Smooth muscle cell (in vitro differentiated cells): ENCODE measurements around the gene UBR2. TPM values are rescaled to one million over a fixed set of nuclear protein-coding genes. Genes with fewer than 3 reads are reported as not detected.

ENCODE experiments used
- DNase-seq: peaks from one replicate; lab custom pipeline; 2025; ENCODE audit not compliant: unreplicated experiment; lab: John Stamatoyannopoulos, UW
- H2AFZ ChIP-seq: fragments of 200-600 bp; sonication (generic); 2 replicates; pipeline ENCODE4 v1.6.0; 2016; ENCODE audit warnings: antibody characterized with exemption, low read depth, mild to moderate bottlenecking
- H3F3A ChIP-seq: fragments of 200-600 bp; sonication (generic); 2 replicates; pipeline ENCODE4 v1.6.0; 2017; ENCODE audit warnings: antibody characterized with exemption, low read depth
- H3K27ac ChIP-seq: fragments of 200-600 bp; sonication (generic); 2 replicates; pipeline ENCODE4 v1.5.1; 2016; ENCODE audit warnings: low read depth, mild to moderate bottlenecking
- H3K27me3 ChIP-seq: fragments of 200-600 bp; sonication (generic); 2 replicates; pipeline ENCODE4 v1.6.1; 2016; ENCODE audit warnings: low read depth, mild to moderate bottlenecking
- H3K36me3 ChIP-seq: fragments of 200-600 bp; sonication (generic); 2 replicates; pipeline ENCODE4 v1.5.1; 2016; ENCODE audit warnings: low read depth
- H3K4me1 ChIP-seq: fragments of 200-600 bp; sonication (generic); 2 replicates; pipeline ENCODE4 v1.5.1; 2016; ENCODE audit warnings: low read depth
- H3K4me2 ChIP-seq: fragments of 200-600 bp; sonication (generic); 2 replicates; pipeline ENCODE4 v1.6.0; 2016; ENCODE audit warnings: mild to moderate bottlenecking
- H3K4me3 ChIP-seq: fragments of 200-600 bp; sonication (generic); 2 replicates; pipeline ENCODE4 v1.5.1; 2016; ENCODE audit warnings: mild to moderate bottlenecking
- H3K79me2 ChIP-seq: fragments of 200-600 bp; sonication (generic); 2 replicates; pipeline ENCODE4 v1.6.0; 2016; ENCODE audit warnings: low read depth, mild to moderate bottlenecking
- H3K9ac ChIP-seq: fragments of 200-600 bp; sonication (generic); 2 replicates; pipeline ENCODE4 v1.6.0; 2016; ENCODE audit warnings: low read depth
- H3K9me3 ChIP-seq: fragments of 200-600 bp; sonication (generic); replicated peaks from 2 replicates; pipeline ENCODE4 v1.5.1; 2016; ENCODE audit warnings: low read depth
- H4K20me1 ChIP-seq: fragments of 200-600 bp; sonication (generic); 2 replicates; pipeline ENCODE4 v1.6.0; 2016; ENCODE audit warnings: low read depth
- WGBS: methylation state at CpG from one replicate; pipeline ENCODE4 v1.1.7; 2016; ENCODE audit warnings: low lambda C conversion rate; 5-methylcytosine and 5-hydroxymethylcytosine counted together
- polyA plus RNA-seq: library from polyadenylated mRNA; unstranded; fragments of >200 nt; fragmentation: Nextera tagmentation; extraction: Ambion mirVana; gene quantifications from 2 replicates; pipeline ENCODE4 v1.2.1, GENCODE V29; 2016
- small RNA-seq: library from RNA; depleted of rRNA; stranded (forward); fragments of <200 nt; gene quantifications from one replicate; pipeline ENCODE3, GENCODE V24; 2014
- total RNA-seq: library from RNA; depleted of rRNA; stranded (reverse); fragments of >200 nt; gene quantifications from 2 replicates; pipeline ENCODE4 v1.2.3, GENCODE V29; 2014
- TF ChIP-seq, protein P1 (sequence below): fragments of 200-600 bp; sonication (generic); IDR thresholded peaks from 2 replicates; pipeline ENCODE4 v1.5.1; 2017; ENCODE audit warnings: borderline replicate concordance, mild to moderate bottlenecking, antibody characterized with exemption; ENCODE audit not compliant: insufficient read depth, poor library complexity, severe bottlenecking

The UBR2 gene
- total and polyA plus RNA-seq, 2 experiments from 2014 or later, result 8.1 to 22.6 TPM

DNA sequence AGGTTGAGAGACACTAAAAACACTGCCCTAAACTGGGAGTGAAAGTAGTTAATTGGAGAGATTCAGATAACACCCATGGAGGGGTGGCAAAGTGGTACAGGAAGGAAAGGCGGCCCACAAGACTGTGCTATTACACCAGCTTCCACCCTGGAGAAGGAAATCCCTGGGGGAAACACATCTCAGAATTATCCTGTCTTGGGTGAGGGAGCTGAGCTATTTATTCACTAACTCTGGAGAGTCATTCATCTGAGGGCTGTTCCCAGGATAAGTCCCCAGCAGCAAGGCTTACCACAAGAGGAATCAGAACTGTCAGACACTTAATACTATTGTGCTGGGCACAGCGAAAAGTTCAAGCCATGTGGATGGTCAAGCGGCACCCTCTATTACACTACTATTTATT lies 172.1 kb downstream of the UBR2 start:
- no peak for DNase-seq
- Histone ChIP-seq H3K79me2 (no peaks in the 10 kb centered on the region), H3K27ac (no peak overlapping the region), H3K4me2 (no peak overlapping the region), H3K27me3 (no peaks in the 10 kb centered on the region), H3F3A (no peaks in the 10 kb centered on the region), H3K4me3 (no peak overlapping the region), H3K9me3 (no peaks in the 10 kb centered on the region), H4K20me1 (no peaks in the 10 kb centered on the region), H2AFZ (no peak overlapping the region), H3K4me1 (no peaks in the 10 kb centered on the region), H3K36me3 (no peaks in the 10 kb centered on the region), H3K9ac (no peak overlapping the region)
- 66% methylated on average over 3 of the region's 3 CpGs for WGBS
- TF ChIP-seq, protein P1, sequence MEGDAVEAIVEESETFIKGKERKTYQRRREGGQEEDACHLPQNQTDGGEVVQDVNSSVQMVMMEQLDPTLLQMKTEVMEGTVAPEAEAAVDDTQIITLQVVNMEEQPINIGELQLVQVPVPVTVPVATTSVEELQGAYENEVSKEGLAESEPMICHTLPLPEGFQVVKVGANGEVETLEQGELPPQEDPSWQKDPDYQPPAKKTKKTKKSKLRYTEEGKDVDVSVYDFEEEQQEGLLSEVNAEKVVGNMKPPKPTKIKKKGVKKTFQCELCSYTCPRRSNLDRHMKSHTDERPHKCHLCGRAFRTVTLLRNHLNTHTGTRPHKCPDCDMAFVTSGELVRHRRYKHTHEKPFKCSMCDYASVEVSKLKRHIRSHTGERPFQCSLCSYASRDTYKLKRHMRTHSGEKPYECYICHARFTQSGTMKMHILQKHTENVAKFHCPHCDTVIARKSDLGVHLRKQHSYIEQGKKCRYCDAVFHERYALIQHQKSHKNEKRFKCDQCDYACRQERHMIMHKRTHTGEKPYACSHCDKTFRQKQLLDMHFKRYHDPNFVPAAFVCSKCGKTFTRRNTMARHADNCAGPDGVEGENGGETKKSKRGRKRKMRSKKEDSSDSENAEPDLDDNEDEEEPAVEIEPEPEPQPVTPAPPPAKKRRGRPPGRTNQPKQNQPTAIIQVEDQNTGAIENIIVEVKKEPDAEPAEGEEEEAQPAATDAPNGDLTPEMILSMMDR, result no peak

DNA sequence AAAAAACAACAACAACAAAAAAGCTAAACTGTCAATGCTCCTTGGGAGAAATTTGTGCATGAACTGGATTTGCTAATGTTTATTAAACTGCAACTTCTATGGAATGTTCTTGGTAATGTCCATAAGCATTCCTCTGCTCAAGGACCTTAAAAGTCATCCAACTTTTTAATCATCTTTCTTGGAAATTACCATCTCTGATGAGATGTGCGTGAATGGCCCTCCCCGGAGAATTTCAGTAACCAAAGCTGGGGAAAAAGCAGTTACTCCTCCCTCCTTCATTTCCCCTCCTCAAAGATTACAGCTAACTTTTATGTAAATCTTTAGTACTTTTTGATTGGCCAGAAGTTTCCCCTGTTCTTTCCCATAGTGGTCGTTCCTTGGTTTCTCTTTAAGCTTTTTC lies 176.9 kb downstream of the UBR2 start:
- H3K27me3 ChIP-seq, result no peaks in the 10 kb centered on the region
- 87% methylated on average over 3 of the region's 3 CpGs for WGBS
- H3K4me3 ChIP-seq, result no peak overlapping the region
- no peak overlapping the region for H3K4me2 ChIP-seq
- TF ChIP-seq, protein P1, result no peak
- no peak overlapping the region for H3K27ac ChIP-seq
- H3K4me1 ChIP-seq, result peaks cover 7% of the 10 kb centered on the region
- no peak for DNase-seq
- H4K20me1 ChIP-seq, result peaks cover 16% of the 10 kb centered on the region
- H2AFZ ChIP-seq, result no peak overlapping the region
- H3K9me3 ChIP-seq, result no peaks in the 10 kb centered on the region
- no peak overlapping the region for H3K9ac ChIP-seq
- H3K36me3 ChIP-seq, result no peaks in the 10 kb centered on the region
- peaks cover 16% of the 10 kb centered on the region for H3K79me2 ChIP-seq
- peaks cover 6% of the 10 kb centered on the region for H3F3A ChIP-seq

DNA sequence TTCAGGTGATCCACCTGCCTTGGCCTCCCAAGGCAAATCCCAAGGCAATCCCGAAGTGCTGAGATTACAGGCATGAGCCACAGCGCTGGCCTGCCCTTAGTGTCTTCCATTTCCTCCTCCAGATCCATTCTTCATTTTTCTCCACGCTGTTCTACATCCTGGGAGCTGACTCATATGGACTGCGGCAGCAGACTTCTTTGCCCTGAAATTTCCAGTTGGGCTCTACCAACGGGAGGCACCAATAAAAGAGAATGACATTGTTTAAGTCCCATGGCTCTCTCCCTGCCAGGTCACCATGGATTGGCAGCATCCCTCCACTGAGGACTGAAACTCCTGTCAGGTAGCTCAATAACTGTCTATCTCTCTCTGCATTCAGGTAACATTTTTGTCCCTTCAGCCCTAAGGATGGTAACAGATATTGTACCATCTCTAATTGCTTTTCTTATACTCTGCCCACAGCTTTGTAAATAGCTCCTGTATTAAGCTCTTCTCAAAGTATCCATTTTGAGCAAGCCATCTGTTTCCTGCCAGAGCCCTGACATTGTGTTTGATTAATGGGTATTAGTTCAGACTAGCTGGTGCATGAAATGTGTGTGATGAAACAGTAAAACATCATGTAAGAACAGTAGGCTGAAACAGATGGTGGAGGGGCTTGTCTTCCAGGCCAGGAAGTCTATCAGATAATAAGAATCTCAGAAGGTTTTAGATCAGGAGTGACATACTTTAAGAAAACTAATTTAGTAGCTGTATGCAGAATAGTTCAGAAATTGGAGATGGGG lies 178.5 kb downstream of the UBR2 start:
- H3K4me1 ChIP-seq, result peaks cover 7% of the 10 kb centered on the region
- no peak overlapping the region for H3K27ac ChIP-seq
- DNase-seq, result no peak
- no peak overlapping the region for H3K4me3 ChIP-seq
- WGBS, result 51% methylated on average over 5 of the region's 5 CpGs
- H3K9me3 ChIP-seq, result no peaks in the 10 kb centered on the region
- H3K36me3 ChIP-seq, result no peaks in the 10 kb centered on the region
- H4K20me1 ChIP-seq, result peaks cover 16% of the 10 kb centered on the region
- H3K27me3 ChIP-seq, result no peaks in the 10 kb centered on the region
- TF ChIP-seq, protein P1, result no peak
- no peak overlapping the region for H2AFZ ChIP-seq
- no peak overlapping the region for H3K4me2 ChIP-seq
- H3K79me2 ChIP-seq, result peaks cover 16% of the 10 kb centered on the region
- H3F3A ChIP-seq, result peaks cover 11% of the 10 kb centered on the region
- H3K9ac ChIP-seq, result no peak overlapping the region

Small RNA genes within 50 kb of the gene (small RNA-seq; reads per million reads assigned to genes)
- not detected for gene RNU6-890P

Other genes with a start within 250 kb of the UBR2 start
- 3.5 and 3.7 TPM in 2 replicates for gene TRERF1, start 112.1 kb upstream of the UBR2 start, total RNA-seq
- 4.5 and 5.3 TPM in 2 replicates for gene TRERF1, start 112.1 kb upstream of the UBR2 start, polyA plus RNA-seq
- not detected in 2 replicates for gene PRPH2, start 158.6 kb downstream of the UBR2 start, total RNA-seq
- 0.07 TPM in 1 of 2 replicates, not detected in the other for gene PRPH2, start 158.6 kb downstream of the UBR2 start, polyA plus RNA-seq
- gene TBCC, start 182.1 kb downstream of the UBR2 start, total RNA-seq, result 30.1 and 31.5 TPM in 2 replicates
- gene TBCC, start 182.1 kb downstream of the UBR2 start, polyA plus RNA-seq, result 31.8 and 41.5 TPM in 2 replicates
- 7.2 and 7.9 TPM in 2 replicates for gene BICRAL, start 218.0 kb downstream of the UBR2 start, total RNA-seq
- gene BICRAL, start 218.0 kb downstream of the UBR2 start, polyA plus RNA-seq, result 1.4 and 2.7 TPM in 2 replicates